Osteoblast (primary cell): Measurements from ENCODE around the gene E2F7. TPM values are rescaled to one million over a fixed set of nuclear protein-coding genes. Genes with fewer than 3 reads are reported as not detected.
A peak's percentile ranks its signal among the peaks of the same experiment; 100 is the strongest.

Experiments
- DNase-seq: peaks from one replicate; pipeline ENCODE4 v3.0.0; 2011; ENCODE audit warnings: low spot score, mixed read lengths; ENCODE audit not compliant: insufficient read length; ENCODE audit errors: missing footprints
- H2AFZ ChIP-seq: 2 replicates; pipeline ENCODE4 v1.6.0; 2011; ENCODE audit warnings: mild to moderate bottlenecking, low read length
- H3K27ac ChIP-seq: 2 replicates; pipeline ENCODE4 v1.5.1; 2011; ENCODE audit warnings: mild to moderate bottlenecking, low read depth, low read length, moderate library complexity
- H3K27me3 ChIP-seq: 2 replicates; pipeline ENCODE4 v1.6.0; 2012; ENCODE audit warnings: mild to moderate bottlenecking, control low read depth, inconsistent platforms, low read length, moderate library complexity; ENCODE audit not compliant: insufficient read depth
- H3K36me3 ChIP-seq: 2 replicates; pipeline ENCODE4 v1.5.1; 2011; ENCODE audit warnings: mild to moderate bottlenecking, low read length, control low read depth, moderate library complexity; ENCODE audit not compliant: insufficient read depth
- H3K4me1 ChIP-seq: 2 replicates; pipeline ENCODE4 v1.5.1; 2011; ENCODE audit warnings: mild to moderate bottlenecking, low read length, control low read depth, moderate library complexity; ENCODE audit not compliant: insufficient read depth
- H3K4me2 ChIP-seq: 2 replicates; pipeline ENCODE4 v1.6.0; 2011; ENCODE audit warnings: mild to moderate bottlenecking, low read length; ENCODE audit not compliant: insufficient read depth
- H3K4me3 ChIP-seq: fragments of 200-600 bp; sonication (generic); 3 replicates; pipeline ENCODE4 v1.5.1; 2012; ENCODE audit warnings: mild to moderate bottlenecking, low read length, inconsistent platforms; ENCODE audit not compliant: insufficient read depth
- H3K79me2 ChIP-seq: 2 replicates; pipeline ENCODE4 v1.6.0; 2012; ENCODE audit warnings: mild to moderate bottlenecking, low read length, control low read depth, inconsistent platforms; ENCODE audit not compliant: insufficient read depth
- H3K9me3 ChIP-seq: 2 replicates; pipeline ENCODE4 v1.5.1; 2011; ENCODE audit warnings: low read depth, low read length, control low read depth
- H4K20me1 ChIP-seq: 2 replicates; pipeline ENCODE4 v1.6.0; 2012; ENCODE audit warnings: mild to moderate bottlenecking, low read length, control low read depth; ENCODE audit not compliant: insufficient read depth
- CTCF ChIP-seq: IDR thresholded peaks from 2 replicates; pipeline ENCODE4 v1.5.1; 2011; ENCODE audit warnings: mild to moderate bottlenecking, low read depth, low read length, moderate library complexity; ENCODE audit errors: extremely low read depth
- total RNA-seq: library from RNA; depleted of rRNA; stranded (reverse); fragments of >200 nt; gene quantifications from 2 replicates; pipeline ENCODE4 v1.2.3, GENCODE V29; 2012

E2F7 gene
- total RNA-seq, 1 donor = 13.4 TPM

GRCh38 chr12:77025782-77026314 is 39.5 kb downstream of the E2F7 start:
- no peak overlapping the region for H3K27ac ChIP-seq
- no peaks in the 10 kb centered on the region for H3K9me3 ChIP-seq
- no peaks in the 10 kb centered on the region for H4K20me1 ChIP-seq
- H3K27me3 ChIP-seq = no peaks in the 10 kb centered on the region
- no peak overlapping the region for H3K4me3 ChIP-seq
- TF ChIP-seq CTCF = no peak
- peaks cover 61% of the 10 kb centered on the region for H3K36me3 ChIP-seq
- no peaks in the 10 kb centered on the region for H3K79me2 ChIP-seq
- no peaks in the 10 kb centered on the region for H3K4me1 ChIP-seq
- no peak overlapping the region for H3K4me2 ChIP-seq
- no peak overlapping the region for H2AFZ ChIP-seq
- DNase-seq = no peak

DNA sequence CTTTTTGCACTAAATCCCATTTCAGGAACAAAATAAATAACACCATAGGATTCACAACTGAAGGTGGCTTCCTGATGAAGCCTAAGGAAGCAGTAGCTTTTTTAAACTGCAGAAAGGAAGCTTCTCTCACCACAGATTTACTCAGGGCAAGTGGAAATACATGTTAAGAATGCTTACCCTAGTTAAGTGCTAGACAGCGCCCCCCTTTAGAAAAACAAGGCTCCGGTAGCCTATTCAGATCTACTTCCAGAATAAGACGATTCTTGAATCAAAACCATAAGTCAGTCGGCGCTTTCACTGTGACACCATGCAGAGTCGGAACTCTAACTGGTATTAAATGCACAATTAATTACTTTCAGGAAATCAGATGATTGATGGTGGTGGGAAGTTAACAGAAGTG is 41.9 kb downstream of the E2F7 start:
- H3K4me1 ChIP-seq = no peaks in the 10 kb centered on the region
- H3K36me3 ChIP-seq = peaks cover 54% of the 10 kb centered on the region
- H3K27me3 ChIP-seq = no peaks in the 10 kb centered on the region
- H3K27ac ChIP-seq = no peak overlapping the region
- H2AFZ ChIP-seq = peak overlapping the region; percentile 55
- H3K4me3 ChIP-seq = no peak overlapping the region
- no peaks in the 10 kb centered on the region for H3K79me2 ChIP-seq
- no peaks in the 10 kb centered on the region for H3K9me3 ChIP-seq
- H4K20me1 ChIP-seq = no peaks in the 10 kb centered on the region
- no peak for DNase-seq
- no peak for TF ChIP-seq CTCF
- no peak overlapping the region for H3K4me2 ChIP-seq

DNA sequence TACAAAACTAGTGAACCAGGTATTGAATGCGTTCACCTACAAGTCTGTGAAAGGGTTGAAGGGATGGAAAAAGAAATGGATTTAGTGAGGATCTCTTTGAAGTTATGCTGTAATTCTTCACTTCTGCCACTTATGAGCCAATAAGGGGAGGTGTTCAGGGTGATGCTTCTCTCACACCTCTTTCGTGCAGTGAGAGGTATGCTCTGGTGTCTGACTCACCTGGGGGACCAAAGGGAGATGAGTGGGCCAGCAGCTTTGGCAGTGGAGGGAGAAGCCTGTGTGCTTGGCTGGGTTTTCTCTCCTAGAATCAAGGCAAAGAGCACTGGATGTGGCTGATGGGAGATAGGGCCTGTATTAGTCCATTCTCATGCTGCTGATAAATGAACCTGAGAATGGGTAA is 45.4 kb downstream of the E2F7 start:
- no peak overlapping the region for H3K4me3 ChIP-seq
- H4K20me1 ChIP-seq = no peaks in the 10 kb centered on the region
- no peaks in the 10 kb centered on the region for H3K27me3 ChIP-seq
- H3K36me3 ChIP-seq = peaks cover 37% of the 10 kb centered on the region
- no peaks in the 10 kb centered on the region for H3K9me3 ChIP-seq
- TF ChIP-seq CTCF = no peak
- H2AFZ ChIP-seq = no peak overlapping the region
- no peaks in the 10 kb centered on the region for H3K79me2 ChIP-seq
- no peak overlapping the region for H3K27ac ChIP-seq
- no peaks in the 10 kb centered on the region for H3K4me1 ChIP-seq
- H3K4me2 ChIP-seq = no peak overlapping the region
- no peak for DNase-seq

GRCh38 chr12:77016606-77017005 is 48.8 kb downstream of the E2F7 start:
- H3K9me3 ChIP-seq = no peaks in the 10 kb centered on the region
- H3K27ac ChIP-seq = no peak overlapping the region
- H3K4me3 ChIP-seq = no peak overlapping the region
- H3K79me2 ChIP-seq = no peaks in the 10 kb centered on the region
- no peak overlapping the region for H2AFZ ChIP-seq
- no peaks in the 10 kb centered on the region for H4K20me1 ChIP-seq
- no peak overlapping the region for H3K4me2 ChIP-seq
- no peak for DNase-seq
- no peak for TF ChIP-seq CTCF
- peaks cover 19% of the 10 kb centered on the region for H3K36me3 ChIP-seq
- H3K27me3 ChIP-seq = no peaks in the 10 kb centered on the region
- no peaks in the 10 kb centered on the region for H3K4me1 ChIP-seq
